GM19351 (cell line): ENCODE data around the gene HES3.

Experiments
- ATAC-seq: cut with Tn5 transposase; IDR thresholded peaks from one replicate; pipeline ENCODE4 v1.9.1; 2021; ENCODE audit warnings: mild to moderate bottlenecking, moderate library complexity; ENCODE audit not compliant: unreplicated experiment

HES3 gene, protein sequence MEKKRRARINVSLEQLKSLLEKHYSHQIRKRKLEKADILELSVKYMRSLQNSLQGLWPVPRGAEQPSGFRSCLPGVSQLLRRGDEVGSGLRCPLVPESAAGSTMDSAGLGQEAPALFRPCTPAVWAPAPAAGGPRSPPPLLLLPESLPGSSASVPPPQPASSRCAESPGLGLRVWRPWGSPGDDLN

DNA sequence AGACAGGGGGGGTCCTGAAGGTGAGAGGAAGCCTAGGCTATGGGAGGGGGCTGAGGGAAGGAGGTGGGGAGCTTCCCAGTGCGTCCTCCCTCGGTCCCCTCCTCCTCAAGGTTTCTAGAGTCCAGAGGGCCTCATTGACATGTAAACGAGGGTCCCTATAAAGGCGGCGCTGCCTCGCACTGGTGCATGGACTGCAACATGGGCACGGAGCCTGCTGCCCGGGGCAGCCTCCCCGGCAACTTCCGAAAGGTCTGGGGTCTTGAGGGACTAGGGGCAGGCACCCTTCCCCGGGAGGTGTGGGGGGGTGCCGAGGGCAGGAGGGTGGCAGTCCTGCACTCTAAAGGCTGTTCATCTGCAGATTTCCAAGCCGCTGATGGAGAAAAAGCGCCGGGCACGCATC, at the start of gene HES3:
Gene HES3, plus strand, starts transcription at position 187 of the 400 bp plus-strand sequence. Its CDS starts 187 bp downstream, at position 374.
- no peak for ATAC-seq

DNA sequence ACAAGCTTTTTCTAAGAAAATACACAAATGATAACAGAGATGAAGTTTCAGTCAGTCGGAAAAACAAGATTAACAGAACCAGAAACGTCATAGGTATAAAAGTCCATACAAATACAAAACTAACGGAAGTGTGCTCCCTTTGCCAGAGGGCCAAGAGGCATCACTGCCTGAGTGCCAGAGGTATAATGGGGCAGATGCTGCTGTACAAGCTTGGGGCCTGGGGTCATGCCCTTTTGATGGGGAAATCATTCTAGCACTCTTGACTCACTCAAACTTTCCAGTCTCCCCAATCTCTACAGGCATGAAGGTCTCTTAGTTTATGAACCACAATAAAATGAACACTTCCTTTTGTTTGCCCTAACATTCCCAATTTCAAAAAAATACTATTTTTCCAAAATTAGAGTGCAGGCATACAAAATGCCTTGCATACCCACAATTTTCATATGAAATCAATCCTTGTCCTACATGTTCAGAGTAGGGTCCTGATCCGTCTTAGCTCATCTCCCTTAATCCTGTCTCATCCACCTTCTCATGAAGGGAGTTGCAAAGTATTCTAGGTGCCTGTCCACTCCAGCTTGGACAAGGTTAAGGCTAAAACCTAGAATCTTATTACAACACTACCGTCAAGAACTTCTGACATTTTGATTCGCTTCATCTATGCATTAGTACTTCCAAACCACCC, 46.1 kb upstream of the HES3 start:
- no peak for ATAC-seq

DNA sequence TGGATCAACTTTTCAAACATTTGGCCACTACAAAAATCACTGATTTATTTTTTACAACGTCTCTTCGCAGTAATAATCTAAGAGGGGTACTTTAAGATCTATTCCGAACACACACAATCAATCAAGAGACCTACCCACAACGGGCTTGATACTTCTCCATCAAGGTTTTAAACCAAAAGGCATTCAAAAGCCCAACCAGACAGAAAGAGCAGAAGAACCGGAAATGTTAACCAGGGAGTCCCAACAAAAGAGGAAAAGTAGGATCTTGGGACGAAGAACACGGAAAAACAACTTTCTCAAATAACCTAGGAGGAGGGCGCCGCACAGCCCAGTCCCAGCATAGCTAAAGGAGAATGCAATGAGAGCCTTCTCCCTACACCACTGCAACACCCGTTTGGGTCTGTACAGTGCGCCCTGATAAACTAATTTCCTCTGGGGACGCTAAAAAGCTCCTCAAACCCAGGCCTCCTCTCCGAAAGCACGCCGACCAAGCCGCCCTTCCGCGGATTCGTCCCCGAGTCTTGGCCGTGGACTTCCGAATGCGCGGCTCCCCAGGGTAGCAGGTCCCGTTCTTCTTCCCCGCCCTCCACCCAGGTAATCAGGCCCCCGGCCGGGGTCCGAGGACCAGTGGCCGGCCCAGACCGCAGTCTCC, 45.2 kb upstream of the HES3 start:
- peak; percentile 23 for ATAC-seq

DNA sequence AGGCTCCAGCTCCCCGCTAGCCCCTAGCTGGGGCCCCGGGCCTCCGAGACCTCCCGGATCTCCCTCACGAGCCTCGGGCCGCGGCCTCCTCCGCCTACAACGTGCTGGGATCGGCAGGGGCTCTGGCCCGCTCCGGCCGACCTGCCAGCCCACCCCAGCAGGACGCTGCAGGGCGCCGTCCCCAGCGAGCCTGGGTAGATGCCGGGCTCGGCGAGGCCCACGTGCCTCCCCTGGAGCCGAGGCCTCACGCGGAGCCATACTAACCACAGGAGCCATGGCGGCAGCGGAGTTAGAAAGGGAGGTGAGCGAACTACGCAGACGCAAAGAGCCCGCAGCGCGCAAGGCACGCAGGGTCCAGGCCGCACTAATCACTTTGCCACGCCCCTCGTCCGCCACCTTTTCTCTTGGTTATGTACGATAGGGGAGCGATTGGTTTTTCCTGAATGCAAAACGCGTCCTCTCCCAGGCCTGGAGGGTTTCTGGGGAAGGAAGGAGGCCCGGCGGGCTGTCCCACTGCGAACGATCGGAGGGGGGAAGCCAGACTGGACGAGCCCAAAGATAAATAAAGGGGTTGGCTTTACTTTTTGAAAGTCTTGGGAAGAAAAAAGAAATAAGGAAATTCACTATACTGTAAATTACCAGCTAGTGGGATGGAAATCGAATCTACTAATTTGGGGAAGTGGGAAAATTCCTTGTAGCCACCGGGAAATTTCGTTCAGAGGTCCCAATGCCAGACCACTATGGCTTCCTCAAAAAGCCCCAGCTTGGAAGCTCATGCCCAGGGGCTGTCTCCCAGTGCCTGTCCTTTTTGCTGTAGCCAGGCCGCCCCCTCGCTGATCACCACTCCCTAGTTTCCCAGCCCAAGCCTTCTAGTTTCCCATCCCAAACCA, 44.4 kb upstream of the HES3 start, which contains the start of gene RPL22:
Gene RPL22, minus strand, starts transcription at position 298 of the 890 bp plus-strand sequence. Its CDS starts 22 bp downstream, at position 276.
- peak; percentile 97 for ATAC-seq

DNA sequence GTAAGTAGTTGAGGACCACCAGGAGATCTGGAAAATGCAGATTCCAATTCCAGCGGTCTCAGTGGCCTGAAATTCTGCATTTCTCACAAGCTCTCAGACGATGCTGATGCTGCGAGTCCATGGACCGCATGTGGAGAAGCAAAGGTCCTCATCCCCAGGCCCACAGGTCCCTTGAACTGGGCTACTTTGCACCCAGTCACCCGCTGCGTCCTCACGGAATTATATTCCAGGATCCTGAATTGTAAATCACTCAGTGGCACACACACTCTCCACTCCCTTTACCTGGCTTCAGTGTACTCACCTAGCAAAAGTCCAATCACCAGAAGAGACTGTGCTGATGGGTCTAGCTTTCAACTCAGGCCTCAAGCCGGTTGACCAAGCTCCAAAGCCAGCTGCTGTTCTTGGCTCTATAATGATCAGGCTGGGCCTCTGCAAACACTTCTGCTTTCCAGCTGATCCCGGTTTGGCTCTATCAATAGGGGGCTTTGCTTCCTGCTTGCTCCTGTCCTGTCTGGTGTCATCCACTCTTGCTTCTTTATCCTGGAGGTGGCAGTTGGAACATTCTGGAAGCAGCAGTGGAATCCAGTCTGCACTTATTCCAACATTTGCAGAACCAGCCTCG, 43.7 kb upstream of the HES3 start:
- no peak for ATAC-seq

DNA sequence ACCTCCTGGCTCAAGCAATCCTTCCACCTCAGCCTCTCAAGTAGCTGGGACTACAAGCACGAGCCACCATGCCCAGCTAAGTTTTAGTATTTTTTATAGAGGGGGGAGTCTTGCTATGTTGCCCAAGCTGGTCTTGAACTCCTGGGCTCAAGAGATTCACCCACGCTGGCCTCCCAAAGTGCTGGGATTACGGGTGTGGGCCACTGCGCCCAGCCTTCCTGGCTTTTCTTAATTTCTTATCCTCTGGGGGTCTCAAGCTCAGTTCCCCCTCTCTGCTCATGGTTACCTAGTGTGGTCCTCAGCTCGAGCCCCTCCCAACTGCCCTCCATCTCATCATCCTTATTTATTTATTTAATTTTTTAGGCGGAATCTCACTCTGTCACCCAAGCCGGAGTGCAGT, 41.7 kb upstream of the HES3 start:
- no peak for ATAC-seq

DNA sequence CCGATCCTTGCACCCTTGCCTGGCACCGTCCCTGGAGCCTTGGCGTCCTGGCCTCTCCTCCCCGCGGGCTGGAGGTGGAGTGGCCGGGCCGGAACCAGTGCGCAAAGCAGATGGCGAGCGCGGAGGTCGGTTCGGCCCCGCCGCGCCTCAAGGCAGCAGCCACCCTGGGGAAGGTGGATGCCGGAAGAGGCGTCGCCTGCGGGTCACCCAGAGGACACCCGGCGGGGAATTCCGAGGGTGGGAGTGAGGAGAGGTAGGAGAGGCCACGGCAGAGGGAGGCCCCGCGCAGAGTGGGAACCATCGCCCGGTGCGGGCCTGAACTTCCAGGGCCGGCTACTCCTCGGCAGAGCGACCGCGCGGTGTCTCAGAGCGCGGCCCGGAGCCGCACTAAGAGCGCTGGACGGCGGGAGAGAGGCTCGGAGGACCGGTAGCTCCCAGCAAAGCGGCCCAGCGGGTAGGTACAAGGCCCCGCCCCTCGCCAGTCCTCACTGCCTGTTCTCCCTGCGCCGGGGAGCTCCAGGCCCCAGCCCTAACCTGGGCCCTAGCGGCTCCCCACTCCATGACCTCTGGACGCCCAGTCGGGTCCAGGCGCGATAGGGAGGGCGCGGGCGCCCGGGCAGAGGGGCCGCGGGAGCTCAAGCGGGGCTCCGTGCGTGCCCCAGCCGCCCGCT, 38.0 kb upstream of the HES3 start, which contains the start of gene RNF207:
Gene RNF207, plus strand, starts transcription at position 271 of the 671 bp plus-strand sequence. CDS start 417 bp downstream, outside the sequence.
- peak; percentile 45 for ATAC-seq

DNA sequence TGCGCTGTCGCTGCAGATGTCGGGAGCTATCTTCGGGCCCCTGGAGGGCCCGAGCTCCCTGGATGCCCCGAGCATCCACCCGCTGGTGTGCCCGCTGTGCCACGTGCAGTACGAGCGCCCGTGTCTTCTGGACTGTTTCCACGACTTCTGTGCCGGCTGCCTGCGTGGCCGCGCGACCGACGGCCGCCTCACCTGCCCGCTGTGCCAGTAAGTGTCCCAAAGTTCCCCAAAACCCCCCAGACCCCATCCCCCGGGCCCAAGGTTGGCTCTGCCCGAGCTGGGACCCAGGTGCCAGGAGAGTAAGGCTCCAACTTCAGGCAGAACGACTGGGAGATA, 37.5 kb upstream of the HES3 start:
- no peak for ATAC-seq

DNA sequence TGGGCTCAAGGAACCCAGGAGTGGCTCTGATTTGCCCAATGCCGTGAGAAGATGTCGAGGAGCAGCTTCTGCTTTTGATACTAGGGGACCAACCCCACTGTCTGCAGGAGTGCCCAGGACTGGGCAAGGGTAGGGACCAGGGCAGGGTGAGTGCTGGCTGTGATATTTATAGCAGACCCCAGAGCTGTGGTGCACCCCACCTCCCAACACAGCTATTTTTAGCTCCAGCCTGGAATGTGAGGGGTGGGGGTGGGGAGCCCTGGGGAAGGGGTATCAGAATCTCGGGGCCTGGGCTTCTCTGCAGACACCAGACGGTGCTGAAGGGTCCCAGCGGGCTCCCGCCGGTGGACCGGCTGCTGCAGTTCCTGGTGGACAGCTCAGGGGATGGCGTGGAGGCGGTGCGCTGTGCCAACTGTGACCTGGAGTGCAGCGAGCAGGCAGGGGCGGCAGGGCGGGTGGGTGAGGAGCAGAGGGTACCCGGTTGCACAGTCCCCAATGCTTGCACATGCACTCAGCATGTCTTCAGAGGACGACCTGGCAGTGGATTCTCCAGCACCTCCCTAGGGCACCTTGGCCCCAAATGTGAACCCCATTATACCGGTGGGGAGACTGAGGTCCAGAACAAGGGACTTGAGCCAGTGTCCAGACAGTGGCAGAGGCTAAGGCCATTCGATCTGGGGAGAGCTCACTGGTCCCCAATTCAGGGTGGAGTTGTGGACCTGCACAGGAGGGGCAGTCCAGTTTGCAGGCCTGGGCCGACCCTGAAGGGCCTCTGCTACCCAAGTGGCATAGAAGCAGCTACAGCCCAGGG, 36.7 kb upstream of the HES3 start:
- no peak for ATAC-seq

DNA sequence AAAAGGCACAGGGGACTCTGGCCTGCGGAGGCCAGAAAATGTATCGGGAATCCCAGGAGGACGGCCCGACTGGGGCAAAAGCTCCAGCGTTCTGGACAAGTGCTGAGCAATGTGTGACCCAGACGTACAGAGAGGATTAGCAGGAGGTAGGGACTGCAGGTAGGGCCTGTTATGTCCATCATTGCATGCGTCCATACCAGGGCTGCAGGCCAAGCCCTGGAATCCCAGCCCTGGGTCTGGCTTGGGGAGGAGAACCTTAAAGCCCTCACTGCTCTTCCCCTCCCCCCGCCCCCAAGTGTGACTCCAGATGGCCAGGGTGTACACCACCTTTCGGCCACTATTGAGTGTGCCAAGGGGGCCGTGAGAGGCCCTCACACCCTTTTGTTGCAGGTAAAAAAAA, 36.1 kb upstream of the HES3 start:
- ATAC-seq = no peak

DNA sequence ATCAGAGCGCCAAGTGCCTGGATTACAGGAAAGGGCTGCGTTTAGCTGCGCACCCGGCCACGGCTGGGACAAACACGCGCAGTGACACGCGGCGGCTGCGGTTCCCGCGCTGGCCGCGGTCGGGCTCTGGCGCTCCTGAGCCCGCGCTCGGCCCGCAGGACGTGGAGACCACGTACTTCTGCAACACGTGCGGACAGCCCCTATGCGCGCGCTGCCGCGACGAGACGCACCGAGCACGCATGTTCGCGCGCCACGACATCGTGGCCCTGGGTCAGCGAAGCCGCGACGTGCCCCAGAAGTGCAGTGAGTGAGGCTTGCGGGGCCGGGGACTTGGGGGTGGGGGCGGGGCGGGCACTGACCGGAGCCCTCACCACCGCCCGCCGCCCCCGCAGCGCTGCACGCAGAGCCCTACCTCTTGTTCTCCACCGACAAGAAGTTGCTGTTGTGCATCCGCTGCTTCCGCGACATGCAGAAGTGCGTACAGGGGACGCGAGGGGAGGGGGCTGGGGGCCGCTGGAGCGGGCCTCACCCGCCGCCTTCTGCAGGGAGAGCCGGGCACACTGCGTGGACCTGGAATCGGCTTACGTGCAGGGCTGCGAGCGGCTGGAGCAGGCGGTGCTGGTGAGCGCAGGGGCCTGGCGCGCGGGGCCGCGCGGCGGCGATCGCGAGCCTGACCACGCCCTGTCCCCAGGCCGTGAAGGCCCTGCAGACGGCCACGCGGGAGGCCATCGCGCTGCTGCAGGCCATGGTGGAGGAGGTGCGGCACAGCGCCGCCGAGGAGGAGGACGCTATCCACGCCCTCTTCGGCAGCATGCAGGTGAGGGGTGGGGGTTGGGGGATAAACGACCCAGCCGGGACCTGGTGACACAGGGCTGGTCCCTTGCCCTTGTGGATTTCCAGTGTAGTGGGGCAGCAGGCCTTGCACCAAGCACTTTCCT, 35.0 kb upstream of the HES3 start:
- peak; percentile 42 for ATAC-seq

DNA sequence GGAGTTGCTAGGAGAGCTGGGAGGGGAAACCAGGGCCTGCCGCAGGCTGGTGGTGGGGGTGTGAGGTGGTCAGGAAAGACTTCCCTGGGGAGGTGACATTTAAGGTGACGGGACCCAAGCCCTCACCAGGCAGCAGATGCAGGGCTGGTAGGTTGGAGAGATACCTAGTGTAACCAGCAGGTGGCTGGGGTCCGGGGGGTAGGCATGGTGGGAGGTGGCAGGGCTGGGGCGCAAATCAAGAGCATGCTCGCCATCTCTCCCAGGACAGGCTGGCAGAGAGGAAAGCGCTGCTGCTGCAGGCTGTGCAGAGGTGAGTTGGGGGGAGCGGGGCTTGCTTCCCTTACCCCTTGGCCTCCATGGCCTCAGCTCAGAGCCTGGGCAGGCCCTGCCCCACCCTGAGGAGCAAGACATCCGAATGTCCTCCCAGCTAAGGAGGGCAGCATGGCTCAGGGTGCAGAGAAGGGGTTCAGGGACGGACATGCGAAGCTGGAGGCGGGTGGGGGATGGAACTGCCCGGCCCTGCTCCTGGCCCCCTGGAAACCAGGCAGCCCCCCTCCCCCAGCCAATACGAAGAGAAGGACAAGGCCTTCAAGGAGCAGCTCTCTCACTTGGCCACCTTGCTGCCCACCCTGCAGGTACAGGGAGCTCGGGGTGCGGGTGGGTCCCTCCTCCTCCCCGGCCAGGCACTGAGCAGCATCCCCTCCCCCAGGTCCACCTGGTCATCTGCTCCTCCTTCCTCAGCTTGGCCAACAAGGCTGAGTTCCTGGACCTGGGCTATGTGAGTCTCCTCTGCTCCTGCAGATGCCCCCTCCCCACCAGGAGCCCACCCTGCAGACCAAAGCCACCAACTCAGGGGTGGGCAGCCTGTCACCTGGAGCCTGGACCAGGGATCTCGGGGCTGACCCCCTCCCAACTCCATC, 34.1 kb upstream of the HES3 start:
- ATAC-seq = no peak

DNA sequence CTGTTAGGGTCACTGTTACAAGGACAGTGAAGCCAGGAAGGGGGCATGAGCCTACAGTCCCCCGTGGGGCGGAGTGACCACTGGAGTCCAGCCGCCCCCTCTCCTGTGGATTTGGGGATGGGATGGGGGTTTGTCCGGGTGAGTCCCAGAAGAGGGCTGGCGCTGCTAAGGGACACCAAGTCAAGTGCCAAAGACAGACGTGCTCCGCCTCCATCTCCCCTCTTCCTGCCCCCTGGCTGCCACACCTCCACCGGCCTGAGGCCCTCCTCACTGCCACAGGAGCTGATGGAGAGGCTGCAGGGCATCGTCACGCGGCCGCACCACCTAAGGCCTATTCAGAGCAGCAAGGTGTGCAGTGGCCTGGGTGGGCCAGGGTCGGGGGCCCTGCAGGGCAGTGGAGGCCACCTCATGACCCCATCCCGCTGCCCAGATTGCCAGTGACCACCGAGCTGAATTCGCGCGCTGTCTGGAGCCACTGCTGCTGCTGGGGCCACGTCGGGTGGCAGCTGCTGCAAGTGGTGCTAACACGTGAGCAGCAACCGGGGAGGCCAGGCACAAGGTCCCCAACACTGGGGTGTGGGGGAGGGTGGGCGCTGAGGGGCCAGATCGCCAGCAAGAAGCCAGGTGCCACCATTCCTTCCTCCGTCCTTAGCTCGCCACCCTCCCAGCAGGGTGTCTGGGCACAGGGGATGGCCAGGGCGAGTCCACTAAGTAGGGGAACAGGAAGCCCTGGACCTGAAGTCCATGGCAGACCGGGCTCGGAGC, 33.2 kb upstream of the HES3 start:
- ATAC-seq = no peak

DNA sequence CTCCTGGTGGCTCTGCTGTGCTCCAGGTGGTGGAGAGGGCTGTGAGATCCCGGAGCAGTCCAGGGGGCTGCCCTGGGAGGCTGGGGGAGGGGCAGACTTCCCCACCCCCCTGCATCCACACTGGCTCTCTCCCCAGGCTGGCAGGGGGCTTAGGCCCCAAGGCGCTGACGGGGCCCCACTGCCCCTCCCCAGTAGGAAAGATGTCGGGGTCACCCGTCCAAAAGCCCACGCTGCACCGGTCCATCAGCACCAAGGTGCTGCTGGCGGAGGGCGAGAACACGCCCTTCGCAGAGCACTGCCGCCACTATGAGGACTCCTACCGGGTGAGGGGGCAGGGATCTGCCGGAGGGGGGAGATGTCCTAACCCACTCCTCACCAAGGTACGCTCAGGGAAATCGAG, 32.2 kb upstream of the HES3 start:
- no peak for ATAC-seq

DNA sequence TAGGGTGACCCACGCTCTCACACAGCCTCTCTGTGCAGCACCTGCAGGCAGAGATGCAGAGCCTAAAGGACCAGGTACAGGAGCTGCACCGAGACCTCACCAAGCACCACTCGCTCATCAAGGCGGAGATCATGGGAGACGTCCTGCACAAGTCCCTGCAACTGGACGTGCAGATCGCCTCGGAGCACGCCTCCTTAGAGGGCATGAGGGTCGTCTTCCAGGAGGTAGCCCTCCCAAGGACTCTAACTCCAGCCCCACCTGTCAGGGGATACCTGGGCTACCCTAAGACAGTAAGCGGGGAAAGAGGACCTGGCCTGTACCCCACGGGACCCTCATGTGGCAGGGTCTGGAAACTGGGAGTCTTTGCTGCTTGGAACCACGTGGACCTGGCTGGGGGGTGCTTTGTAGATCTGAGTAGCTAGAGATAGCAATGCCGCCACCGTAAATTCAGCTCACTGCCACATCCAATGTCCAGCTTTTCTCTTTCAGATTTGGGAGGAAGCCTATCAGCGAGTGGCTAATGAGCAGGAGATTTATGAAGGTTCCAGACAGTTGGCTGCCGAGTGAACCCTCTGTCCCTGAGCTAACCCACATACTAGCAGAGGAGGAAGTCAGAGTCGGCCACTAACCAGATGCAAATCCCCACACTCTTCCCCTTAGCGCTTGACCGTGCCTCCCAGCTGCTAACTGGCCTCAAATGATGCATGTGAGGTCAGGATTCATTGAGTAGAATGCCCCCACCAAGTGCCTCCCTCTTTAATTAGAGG, 31.6 kb upstream of the HES3 start:
- ATAC-seq = peak; percentile 58
